Thymus (tissue), 11 donors: ENCODE measurements around the gene TCERG1L. TPM values are rescaled to one million over a fixed set of nuclear protein-coding genes. Genes with fewer than 3 reads are reported as not detected.

Experiments used
- DNase-seq, 9 donors: peaks; one replicate each; pipeline ENCODE4 v3.0.0-alpha.2; 2013; ENCODE audit warnings: low spot score in 9 of 9, low read depth in 6 of 9, missing footprints in 1 of 9
- H3K27ac ChIP-seq, 2 donors: one replicate each; pipeline ENCODE4 v1.5.1; 2013; ENCODE audit warnings: control low read depth in 1 of 2, low read depth in 1 of 2, low read length in 1 of 2, mild to moderate bottlenecking in 1 of 2, moderate library complexity in 1 of 2
- H3K27me3 ChIP-seq, 2 donors: one replicate each; pipeline ENCODE4 v1.5.1; 2013; ENCODE audit warnings: low read length in 1 of 2; ENCODE audit not compliant: control insufficient read depth in 2 of 2, insufficient read depth in 1 of 2
- H3K36me3 ChIP-seq, 2 donors: one replicate each; pipeline ENCODE4 v1.5.1; 2013; ENCODE audit warnings: low read length in 1 of 2, mild to moderate bottlenecking in 1 of 2, moderate library complexity in 1 of 2; ENCODE audit not compliant: control insufficient read depth in 2 of 2, insufficient read depth in 2 of 2
- H3K4me1 ChIP-seq, 2 donors: one replicate each; pipeline ENCODE4 v1.5.1; 2013; ENCODE audit warnings: low read length in 2 of 2; ENCODE audit not compliant: control insufficient read depth in 2 of 2, insufficient read depth in 2 of 2
- H3K4me3 ChIP-seq, 2 donors: one replicate each; pipeline ENCODE4 v1.5.1; 2013; ENCODE audit warnings: low read length in 2 of 2, control low read depth in 1 of 2, mild to moderate bottlenecking in 1 of 2
- H3K9me3 ChIP-seq, 2 donors: one replicate each; pipeline ENCODE4 v1.5.1; 2013; ENCODE audit warnings: low read length in 1 of 2, mild to moderate bottlenecking in 1 of 2; ENCODE audit not compliant: control insufficient read depth in 2 of 2, insufficient read depth in 1 of 2
- WGBS: extraction: QIAGEN DNeasy Blood & Tissue Kit; methylation state at CpG from one replicate; pipeline ENCODE4 v1.1.7; 2013; 5-methylcytosine and 5-hydroxymethylcytosine counted together
- polyA plus RNA-seq: library from polyadenylated mRNA; stranded (reverse); fragments of 200-250 nt; gene quantifications from one replicate; pipeline ENCODE4 v1.2.3, GENCODE V29; 2013
- total RNA-seq: library from RNA; stranded (reverse); fragments of 120-200 nt; gene quantifications from one replicate; pipeline ENCODE4 v1.2.4, GENCODE V29; 2013
- donor health status: healthy.

Gene TCERG1L
- total and polyA plus RNA-seq, 2 donors = 0.52 to 1.5 TPM

DNA sequence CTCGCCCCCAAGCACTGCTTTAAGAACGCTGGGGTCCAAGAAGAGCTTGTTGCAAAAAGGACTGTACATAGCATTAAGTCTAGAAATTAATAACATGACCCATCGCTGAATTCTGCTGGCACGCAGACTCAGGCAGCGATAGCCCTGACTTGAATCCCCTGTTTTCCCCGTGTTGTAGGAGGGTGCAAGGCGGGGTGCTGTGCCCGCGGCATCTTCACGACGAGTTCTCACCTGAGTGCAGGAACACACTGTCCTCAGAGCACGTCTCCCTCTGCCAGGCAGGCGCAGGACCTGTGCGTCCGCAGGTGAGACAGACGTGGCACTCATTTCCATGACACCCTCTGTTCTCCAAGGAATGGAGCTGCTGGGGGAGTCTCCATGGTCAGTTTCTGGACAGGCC lies 243.2 kb downstream of the TCERG1L start:
- no peak for DNase-seq
- H3K27me3 ChIP-seq = no peaks in the 10 kb centered on the region
- 96% methylated on average over 16 of the region's 16 CpGs for WGBS

DNA sequence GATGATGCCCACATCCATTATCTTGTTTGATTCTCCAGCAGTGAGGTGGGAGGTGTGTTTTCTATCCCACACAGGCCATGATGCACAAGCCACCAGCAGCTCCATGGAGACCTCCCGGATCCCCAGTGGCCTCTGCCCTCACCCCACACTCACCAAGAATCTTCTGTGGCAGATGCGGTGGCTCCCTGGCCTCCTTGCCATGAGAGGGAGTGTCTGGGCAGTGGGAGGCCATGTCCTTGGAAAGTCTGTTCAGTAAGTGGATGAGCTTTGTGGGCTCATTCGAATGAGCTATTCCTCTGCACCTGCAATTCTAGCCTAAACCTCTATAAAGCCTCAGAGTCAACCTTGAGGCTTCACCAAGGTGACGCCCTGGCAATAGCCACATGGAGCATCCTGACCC lies 243.8 kb downstream of the TCERG1L start:
- DNase-seq = no peak
- Histone ChIP-seq H3K4me1 (no peaks in the 10 kb centered on the region), H3K27ac (no peak overlapping the region), H3K27me3 (no peaks in the 10 kb centered on the region), H3K4me3 (no peak overlapping the region), H3K36me3 (no peaks in the 10 kb centered on the region), H3K9me3 (no peaks in the 10 kb centered on the region)
- WGBS = 94% methylated on average over 4 of the region's 4 CpGs

More for the DNA sequence above, 243.2 kb downstream of the TCERG1L start:
- no peak overlapping the region for H3K27ac ChIP-seq
- H3K4me3 ChIP-seq = no peak overlapping the region
- H3K9me3 ChIP-seq = no peaks in the 10 kb centered on the region
- no peaks in the 10 kb centered on the region for H3K36me3 ChIP-seq
- H3K4me1 ChIP-seq = no peaks in the 10 kb centered on the region

DNA sequence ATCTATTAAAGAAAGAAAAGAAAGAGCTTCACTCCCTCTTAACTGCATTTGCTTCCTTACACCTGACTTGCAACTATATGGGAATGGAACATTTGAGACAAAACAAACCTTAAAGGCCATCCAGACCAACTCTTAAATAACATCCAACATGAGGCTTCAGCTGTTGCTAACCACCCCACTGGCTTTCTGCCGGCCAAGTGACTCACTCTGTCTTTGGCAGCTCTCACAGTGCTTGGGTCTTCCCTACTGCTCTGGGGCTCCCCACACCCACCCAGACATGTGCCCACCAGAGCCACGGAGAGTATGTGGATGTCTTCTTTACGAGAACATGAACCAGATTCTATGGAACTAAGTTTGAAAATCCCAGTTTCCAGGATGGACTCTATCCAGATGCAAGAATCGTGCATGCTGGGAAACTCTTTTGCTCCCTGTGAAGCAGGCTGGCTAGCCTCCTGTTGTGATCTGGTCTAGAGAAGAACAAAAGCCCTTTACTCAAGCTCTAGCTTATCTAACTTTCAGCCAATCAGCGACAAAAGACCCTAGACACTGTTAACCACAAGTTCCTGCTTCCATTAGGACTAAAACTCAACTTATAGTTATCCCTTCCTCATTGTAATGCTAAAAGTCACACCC lies 245.7 kb downstream of the TCERG1L start:
- Histone ChIP-seq H3K36me3 (no peaks in the 10 kb centered on the region), H3K4me3 (no peak overlapping the region), H3K4me1 (no peaks in the 10 kb centered on the region), H3K27ac (no peak overlapping the region), H3K9me3 (no peaks in the 10 kb centered on the region), H3K27me3 (no peaks in the 10 kb centered on the region)
- WGBS = 69% methylated on average over 5 of the region's 5 CpGs
- DNase-seq = no peak

DNA sequence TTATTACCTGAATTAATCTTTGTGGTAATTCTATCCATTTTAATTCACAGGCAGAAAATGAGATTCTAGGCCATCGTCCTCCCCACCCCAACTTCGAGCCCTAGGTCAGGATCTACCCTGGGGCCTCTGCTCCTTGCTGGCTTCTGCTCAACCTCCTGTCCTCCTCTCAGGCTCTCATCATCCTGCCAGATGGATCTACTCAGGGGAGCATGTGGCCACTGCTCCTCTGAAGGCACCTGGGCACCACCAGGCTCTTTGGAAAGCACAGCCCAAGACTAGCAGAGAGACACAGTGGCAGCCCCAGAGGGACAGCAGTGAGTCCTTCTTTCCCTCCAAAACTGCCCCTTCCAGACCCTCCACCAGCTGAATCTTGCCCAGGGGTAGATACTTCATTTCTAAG lies 248.2 kb downstream of the TCERG1L start:
- no peaks in the 10 kb centered on the region for H3K9me3 ChIP-seq

DNA sequence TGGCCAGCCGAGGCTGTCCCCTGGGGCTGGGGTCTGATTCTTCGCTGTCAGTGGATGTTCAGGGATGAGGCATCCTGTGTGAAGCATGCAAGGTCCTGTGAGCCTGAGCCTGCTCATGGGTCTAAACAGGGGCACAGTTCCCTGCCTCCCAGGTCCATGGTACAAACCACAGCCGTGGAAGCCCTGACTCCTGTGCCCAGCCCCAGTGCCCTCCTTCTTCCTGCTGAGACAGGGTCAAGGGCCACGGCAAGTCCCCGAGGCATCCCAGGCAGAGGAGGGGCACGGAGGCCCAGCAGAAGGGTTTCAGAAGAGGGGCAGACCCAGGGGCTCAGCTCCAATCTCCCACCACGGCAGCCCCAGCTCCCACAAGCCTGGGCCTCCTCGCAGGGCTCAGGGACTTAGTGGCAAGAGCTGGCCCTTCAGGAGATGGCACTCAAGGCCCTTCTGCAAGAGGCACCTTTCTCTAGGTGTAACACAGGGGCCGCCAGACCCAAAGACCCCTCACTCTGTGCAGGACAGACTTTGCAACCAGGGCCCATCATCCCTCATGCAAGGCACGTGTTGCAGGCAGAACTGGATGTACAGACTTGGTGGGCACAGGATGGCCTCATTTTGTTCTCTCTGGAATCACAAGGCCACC lies 248.8 kb downstream of the TCERG1L start:
- no peaks in the 10 kb centered on the region for H3K27me3 ChIP-seq
- H3K27ac ChIP-seq = no peak overlapping the region
- H3K36me3 ChIP-seq = no peaks in the 10 kb centered on the region
- no peaks in the 10 kb centered on the region for H3K4me1 ChIP-seq
- no peak for DNase-seq
- WGBS = 92% methylated on average over 10 of the region's 10 CpGs
- no peaks in the 10 kb centered on the region for H3K9me3 ChIP-seq
- H3K4me3 ChIP-seq = no peak overlapping the region

More for the DNA sequence above, 248.2 kb downstream of the TCERG1L start:
- WGBS = 92% methylated on average over 2 of the region's 2 CpGs
- no peaks in the 10 kb centered on the region for H3K4me1 ChIP-seq
- no peak overlapping the region for H3K27ac ChIP-seq
- no peaks in the 10 kb centered on the region for H3K36me3 ChIP-seq
- H3K4me3 ChIP-seq = no peak overlapping the region
- H3K27me3 ChIP-seq = no peaks in the 10 kb centered on the region
- no peak for DNase-seq

DNA sequence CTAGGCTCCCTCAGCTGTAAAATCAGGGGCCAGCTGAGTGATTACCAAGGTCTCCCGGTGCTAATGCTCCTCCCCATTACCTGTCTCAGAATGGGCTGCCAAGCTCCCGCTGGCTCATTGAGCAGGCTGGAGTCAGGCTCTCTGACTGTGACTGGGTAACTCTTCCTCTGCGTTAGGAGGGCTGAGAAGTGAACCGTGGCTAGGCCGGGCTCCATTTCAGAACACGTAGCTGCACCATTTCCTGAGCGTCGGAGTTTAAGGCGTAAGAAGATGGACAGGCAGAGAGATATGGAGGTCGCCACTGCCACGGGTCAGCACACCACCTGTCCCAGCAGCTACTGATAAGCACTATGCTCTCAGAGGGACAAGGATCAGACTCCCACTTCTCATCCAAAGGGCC lies 250.3 kb downstream of the TCERG1L start:
- 88% methylated on average over 11 of the region's 11 CpGs for WGBS
- no peaks in the 10 kb centered on the region for H3K4me1 ChIP-seq
- no peak overlapping the region for H3K27ac ChIP-seq
- no peak overlapping the region for H3K4me3 ChIP-seq
- no peaks in the 10 kb centered on the region for H3K27me3 ChIP-seq
- no peak for DNase-seq
- H3K9me3 ChIP-seq = peaks cover 0 to 4% of the 10 kb centered on the region in 2 donors
- H3K36me3 ChIP-seq = no peaks in the 10 kb centered on the region

DNA sequence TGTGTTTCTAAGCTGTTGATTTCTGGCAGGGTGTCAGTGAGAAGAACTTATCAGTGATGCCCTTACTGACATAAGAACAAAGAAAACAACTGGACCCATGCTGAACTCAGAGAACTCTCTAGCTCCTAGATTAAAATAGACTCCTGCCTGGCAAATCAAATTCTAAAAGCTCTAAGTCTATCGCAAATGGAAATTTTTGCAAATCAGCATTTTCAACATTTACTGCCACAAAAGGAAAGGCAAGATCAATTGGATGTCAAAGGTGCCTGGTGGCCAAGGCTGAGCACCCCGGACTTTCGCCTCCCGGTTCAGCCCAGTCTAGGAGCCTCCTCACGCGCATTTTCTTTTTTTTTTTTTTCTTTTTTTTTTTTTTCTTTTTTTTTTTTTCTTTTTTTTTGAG lies 251.6 kb downstream of the TCERG1L start:
- WGBS = 98% methylated on average over 6 of the region's 6 CpGs
- Histone ChIP-seq H3K27me3 (no peaks in the 10 kb centered on the region), H3K4me1 (no peaks in the 10 kb centered on the region), H3K9me3 (peaks cover 0 to 4% of the 10 kb centered on the region in 2 donors), H3K36me3 (no peaks in the 10 kb centered on the region), H3K27ac (no peak overlapping the region), H3K4me3 (no peak overlapping the region)
- no peak for DNase-seq

DNA sequence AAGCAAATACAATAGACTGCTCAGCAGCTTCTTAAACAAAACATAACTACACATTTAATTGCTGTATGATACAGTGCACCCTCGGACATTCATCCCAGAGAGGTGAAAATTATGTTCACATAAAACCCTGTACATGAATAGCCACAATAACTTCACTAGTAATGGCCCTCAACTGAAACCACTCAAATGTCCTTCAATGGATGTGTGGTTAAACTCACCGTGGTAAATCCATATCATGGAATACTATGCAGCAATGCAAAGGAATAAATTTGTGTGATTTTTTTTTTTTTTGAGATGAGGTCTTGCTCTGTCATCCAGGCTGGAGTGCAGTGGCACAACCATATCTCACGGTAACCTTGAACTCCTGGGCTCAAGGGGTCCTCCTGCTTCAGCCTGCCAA lies 252.7 kb downstream of the TCERG1L start:
- H3K4me3 ChIP-seq = no peak overlapping the region
- DNase-seq = no peak
- H3K27me3 ChIP-seq = no peaks in the 10 kb centered on the region
- no peaks in the 10 kb centered on the region for H3K36me3 ChIP-seq
- WGBS = 94% methylated on average over 3 of the region's 3 CpGs
- H3K9me3 ChIP-seq = peaks cover 0 to 4% of the 10 kb centered on the region in 2 donors
- H3K4me1 ChIP-seq = no peaks in the 10 kb centered on the region
- H3K27ac ChIP-seq = no peak overlapping the region

DNA sequence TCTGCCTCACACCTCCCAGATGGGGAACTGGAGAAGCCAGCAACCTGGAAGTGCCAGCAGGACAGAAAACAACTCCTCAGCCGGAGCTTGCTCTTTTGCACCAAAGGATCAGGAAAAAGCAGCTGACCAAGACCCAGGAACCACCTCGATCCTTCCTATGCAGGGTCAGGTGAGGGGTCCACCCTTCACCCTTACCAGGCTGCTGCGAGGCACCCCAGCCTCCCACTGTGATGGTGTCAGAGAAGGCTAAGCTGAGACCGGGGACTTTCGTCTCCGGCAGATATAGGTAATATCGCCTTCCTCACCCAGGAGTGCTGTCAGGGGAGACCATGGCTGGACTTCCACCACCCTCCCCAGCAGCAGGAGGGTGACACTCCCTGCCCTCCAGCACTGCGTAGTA lies 254.7 kb downstream of the TCERG1L start:
- Histone ChIP-seq H3K27ac (no peak overlapping the region), H3K9me3 (peaks cover 0 to 4% of the 10 kb centered on the region in 2 donors), H3K27me3 (no peaks in the 10 kb centered on the region), H3K4me1 (no peaks in the 10 kb centered on the region), H3K4me3 (no peak overlapping the region), H3K36me3 (no peaks in the 10 kb centered on the region)
- 95% methylated on average over 8 of the region's 8 CpGs for WGBS
- no peak for DNase-seq
